Lower leg skin (tissue), 4 donors: Measurements from ENCODE around the gene SCYGR6. TPM values are rescaled to one million over a fixed set of nuclear protein-coding genes. Genes with fewer than 3 reads are reported as not detected.

Experiments
- DNase-seq, 2 donors: peaks; one replicate each; pipeline ENCODE4 v3.0.0-alpha.2; 2019; ENCODE audit warnings: low spot score in 2 of 2
- H3K4me3 ChIP-seq: fragments of 200-600 bp; sonication (generic); 2 replicates; pipeline ENCODE4 v1.5.1; 2017; ENCODE audit warnings: mild to moderate bottlenecking, low read depth; ENCODE audit not compliant: poor library complexity, severe bottlenecking
- POLR2A ChIP-seq, 2 donors: fragments of 450-650 bp; IDR thresholded peaks; one replicate each; pipeline ENCODE4 v1.6.1; 2016 to 2017; ENCODE audit warnings: antibody characterized with exemption in 2 of 2, mild to moderate bottlenecking in 1 of 2, moderate library complexity in 1 of 2
- WGBS, 2 donors: methylation state at CpG; one replicate each; pipeline ENCODE4 v1.1.5; 2018; 5-methylcytosine and 5-hydroxymethylcytosine counted together
- intact Hi-C: fragments of 100-400 bp; cut with DNase I; formaldehyde crosslinking; loops from one replicate; pipeline ENCODE4 v1.15.0; 2023; ENCODE audit warnings: low total_unique reads
- total RNA-seq, 4 donors: library from RNA; depleted of rRNA; stranded (reverse); fragments of >200 nt; gene quantifications; one replicate each; pipeline ENCODE4 v1.1.0, GENCODE V29; 2016
- TF ChIP-seq, protein P1 (sequence below), 3 donors: fragments of 450-650 bp; IDR thresholded peaks; one replicate each; pipeline ENCODE4 v1.5.1; 2016; ENCODE audit warnings: antibody characterized with exemption in 3 of 3, mild to moderate bottlenecking in 3 of 3, moderate library complexity in 2 of 3

SCYGR6 gene
- total RNA-seq, 4 donors from 2014 or later, result 22.9 TPM; not detected in 3

DNA sequence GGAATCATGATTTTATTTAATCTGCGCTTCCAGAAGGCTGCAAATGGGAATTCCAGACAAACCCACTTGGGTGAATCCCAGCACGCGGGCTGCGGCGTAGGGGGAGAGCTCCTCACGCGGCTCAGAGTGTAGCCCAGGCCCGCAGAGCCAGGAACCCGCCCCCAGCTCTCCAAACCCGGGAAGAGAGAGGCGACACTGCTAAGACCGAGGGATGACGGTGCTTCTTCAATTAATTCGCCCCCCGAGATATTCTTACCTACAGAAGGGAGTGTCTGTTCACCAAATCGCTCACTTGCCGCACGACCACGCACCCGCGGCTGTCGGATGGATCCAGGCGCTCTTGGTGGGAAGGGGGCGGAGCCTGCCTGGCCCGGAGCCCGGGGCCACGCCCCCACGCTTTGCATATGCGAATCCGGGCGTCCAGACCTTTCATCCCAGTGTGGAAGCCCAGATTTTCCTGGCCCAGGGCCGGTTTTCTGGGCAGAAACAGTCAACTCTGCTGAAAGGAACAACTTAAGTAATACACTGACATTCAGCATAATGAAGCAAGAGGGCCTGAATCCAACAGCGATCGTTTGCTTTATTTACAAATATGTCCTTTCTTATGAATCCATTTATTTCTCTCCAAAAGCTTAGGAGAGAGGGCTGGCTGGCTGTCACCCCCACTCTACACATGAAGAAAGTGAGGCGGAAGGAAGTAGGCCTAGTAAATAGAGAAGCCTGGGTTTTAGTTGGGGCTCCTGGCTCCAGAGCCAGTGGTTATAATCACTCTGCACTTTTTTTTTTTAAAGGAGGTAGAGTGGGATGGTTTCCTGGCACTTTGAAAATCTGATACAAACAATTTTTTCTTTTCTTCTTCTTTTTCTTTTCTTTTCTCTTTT, 6.6 kb downstream of the SCYGR6 start, which contains the start of gene SLC19A3:
Gene SLC19A3 (minus strand): TSS at position 342 of the 881 bp plus-strand sequence. CDS start 15,710 bp downstream, outside the sequence.
- DNase-seq, result peak; percentile 87 to 96

DNA sequence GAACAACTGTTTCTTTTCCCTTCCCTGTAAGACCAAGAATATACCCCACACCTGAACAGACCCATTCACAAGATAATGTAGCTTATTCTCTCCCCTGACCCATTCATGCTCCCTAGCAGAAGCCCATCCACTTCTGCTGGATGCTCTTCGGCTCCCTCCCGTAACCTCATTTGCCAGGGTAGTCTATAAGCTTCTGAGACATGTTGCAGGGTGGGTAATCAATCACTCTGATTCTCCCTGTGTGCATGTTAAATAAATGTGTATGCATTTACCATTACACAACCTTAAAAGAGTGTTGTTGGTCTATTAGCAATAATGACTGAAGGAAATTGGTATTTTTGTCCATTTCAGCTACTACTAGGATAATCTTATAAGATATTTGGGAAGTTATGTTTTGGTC, 8.1 kb downstream of the SCYGR6 start:
- no peak overlapping the region for H3K4me3 ChIP-seq
- DNase-seq, result no peak
- TF ChIP-seq, protein P1, sequence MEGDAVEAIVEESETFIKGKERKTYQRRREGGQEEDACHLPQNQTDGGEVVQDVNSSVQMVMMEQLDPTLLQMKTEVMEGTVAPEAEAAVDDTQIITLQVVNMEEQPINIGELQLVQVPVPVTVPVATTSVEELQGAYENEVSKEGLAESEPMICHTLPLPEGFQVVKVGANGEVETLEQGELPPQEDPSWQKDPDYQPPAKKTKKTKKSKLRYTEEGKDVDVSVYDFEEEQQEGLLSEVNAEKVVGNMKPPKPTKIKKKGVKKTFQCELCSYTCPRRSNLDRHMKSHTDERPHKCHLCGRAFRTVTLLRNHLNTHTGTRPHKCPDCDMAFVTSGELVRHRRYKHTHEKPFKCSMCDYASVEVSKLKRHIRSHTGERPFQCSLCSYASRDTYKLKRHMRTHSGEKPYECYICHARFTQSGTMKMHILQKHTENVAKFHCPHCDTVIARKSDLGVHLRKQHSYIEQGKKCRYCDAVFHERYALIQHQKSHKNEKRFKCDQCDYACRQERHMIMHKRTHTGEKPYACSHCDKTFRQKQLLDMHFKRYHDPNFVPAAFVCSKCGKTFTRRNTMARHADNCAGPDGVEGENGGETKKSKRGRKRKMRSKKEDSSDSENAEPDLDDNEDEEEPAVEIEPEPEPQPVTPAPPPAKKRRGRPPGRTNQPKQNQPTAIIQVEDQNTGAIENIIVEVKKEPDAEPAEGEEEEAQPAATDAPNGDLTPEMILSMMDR (IDR thresholded peaks at IDR 0.05), result no peak
- TF ChIP-seq POLR2A (IDR thresholded peaks at IDR 0.05), result no peak
- WGBS, 2 donors, result 86 to 93% methylated on average over 2 of the region's 2 CpGs
- intact Hi-C loops, result no loop called here

More for the DNA sequence above, 6.6 kb downstream of the SCYGR6 start, which contains the start of gene SLC19A3:
- intact Hi-C loops, result no loop called here
- TF ChIP-seq, protein P1 (IDR thresholded peaks at IDR 0.05), result no peak
- no peak for TF ChIP-seq POLR2A (IDR thresholded peaks at IDR 0.05)
- 4 to 5% methylated on average over 31 to 35 of the region's 35 CpGs for WGBS, 2 donors
- no peak within 1 kb of the TSS for H3K4me3 ChIP-seq

DNA sequence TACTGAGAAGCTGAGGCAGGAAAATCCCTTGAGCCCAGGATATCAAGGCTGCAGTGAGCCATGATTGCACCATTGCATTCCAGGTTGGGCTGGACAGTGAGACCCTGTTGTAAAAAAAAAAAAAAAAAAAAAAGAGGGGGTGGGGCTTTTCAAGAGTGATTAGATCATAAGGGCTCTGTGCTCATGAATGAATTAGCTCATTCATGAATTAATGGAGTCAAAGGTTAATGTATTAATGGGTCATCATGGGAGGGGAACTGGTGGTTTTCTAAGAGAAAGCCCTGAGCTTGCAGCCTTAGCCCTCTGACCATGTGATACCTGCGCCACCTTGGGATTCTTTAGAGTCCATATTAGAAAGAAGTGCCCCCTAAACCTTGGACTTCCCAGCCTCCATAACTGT, 11.3 kb downstream of the SCYGR6 start:
- DNase-seq, result no peak
- no peak overlapping the region for H3K4me3 ChIP-seq
- TF ChIP-seq, protein P1 (IDR thresholded peaks at IDR 0.05), result no peak
- TF ChIP-seq POLR2A (IDR thresholded peaks at IDR 0.05), result no peak
- 92 to 100% methylated on average over 1 of the region's 1 CpG for WGBS, 2 donors
- intact Hi-C loops, result no loop called here

DNA sequence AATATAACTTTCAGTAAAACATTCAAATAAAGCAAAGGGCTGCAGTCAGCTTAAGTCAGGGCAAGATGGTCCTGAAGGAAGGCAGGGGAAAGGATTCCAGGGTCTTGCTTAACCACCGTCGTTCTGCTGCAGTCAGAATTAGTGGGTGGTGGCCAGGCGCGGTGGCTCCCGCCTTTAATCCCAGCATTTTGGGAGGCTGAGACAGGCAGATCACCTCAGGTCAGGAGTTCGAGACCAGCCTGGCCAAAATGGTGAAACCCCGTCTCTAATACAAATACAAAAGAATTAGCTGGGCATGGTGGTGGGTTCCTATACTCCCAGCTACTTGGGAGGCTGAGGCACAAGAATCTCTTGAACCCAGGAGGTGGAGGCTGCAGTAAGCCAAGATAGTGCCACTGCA, 13.6 kb downstream of the SCYGR6 start:
- 87 to 89% methylated on average over 7 of the region's 7 CpGs for WGBS, 2 donors
- H3K4me3 ChIP-seq, result no peak overlapping the region
- TF ChIP-seq POLR2A (IDR thresholded peaks at IDR 0.05), result no peak
- TF ChIP-seq, protein P1 (IDR thresholded peaks at IDR 0.05), result no peak
- intact Hi-C loops, result no loop called here
- DNase-seq, result no peak

DNA sequence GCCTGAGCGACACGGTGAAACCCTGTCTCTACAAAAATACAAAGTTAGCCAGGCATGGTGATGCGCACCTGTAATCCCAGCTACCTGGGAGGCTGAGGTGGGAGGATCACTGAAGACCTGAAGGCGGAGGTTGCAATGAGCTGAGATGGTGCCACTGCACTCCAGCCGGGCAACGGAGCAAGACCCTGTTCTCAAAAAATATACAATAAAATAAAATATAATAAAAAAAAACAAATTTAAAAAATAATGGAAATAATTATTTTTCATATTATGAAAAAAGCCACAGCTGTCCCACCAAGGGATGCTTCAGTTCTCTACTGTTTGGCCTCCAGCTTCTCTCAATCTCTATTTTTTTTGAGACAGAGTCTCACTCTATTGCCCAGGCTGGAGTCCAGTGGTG, 17.2 kb downstream of the SCYGR6 start:
- WGBS, 2 donors, result 79 to 81% methylated on average over 6 of the region's 6 CpGs
- no peak for DNase-seq
- intact Hi-C loops, result no loop called here
- TF ChIP-seq, protein P1 (IDR thresholded peaks at IDR 0.05), result no peak
- no peak for TF ChIP-seq POLR2A (IDR thresholded peaks at IDR 0.05)
- H3K4me3 ChIP-seq, result no peak overlapping the region
